ENCODE measurements around the gene ABCD2.

ABCD2 gene

DNA sequence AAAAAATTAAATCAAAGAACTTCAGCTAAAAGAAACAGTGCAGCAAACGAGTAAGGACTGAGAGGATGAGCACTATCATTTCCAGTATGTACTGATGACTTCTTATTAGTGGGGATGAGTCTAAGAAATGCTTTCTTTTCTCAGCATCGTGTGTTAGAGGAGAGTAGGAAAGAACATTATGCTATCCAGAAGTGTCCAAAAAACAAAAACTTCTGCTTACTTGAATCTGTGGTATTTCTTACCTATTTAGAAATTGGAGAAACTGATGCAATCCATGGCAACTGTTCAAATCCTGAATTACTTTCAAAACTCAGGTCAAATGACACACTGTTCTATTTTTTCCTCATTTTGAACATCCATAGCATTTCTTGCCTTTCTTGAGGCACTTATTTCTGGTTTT, 23.7 kb downstream of the ABCD2 start:
- no peak for DNase-seq (ENCODE audit: extremely low read depth, low read depth)
- TF ChIP-seq, protein P1, sequence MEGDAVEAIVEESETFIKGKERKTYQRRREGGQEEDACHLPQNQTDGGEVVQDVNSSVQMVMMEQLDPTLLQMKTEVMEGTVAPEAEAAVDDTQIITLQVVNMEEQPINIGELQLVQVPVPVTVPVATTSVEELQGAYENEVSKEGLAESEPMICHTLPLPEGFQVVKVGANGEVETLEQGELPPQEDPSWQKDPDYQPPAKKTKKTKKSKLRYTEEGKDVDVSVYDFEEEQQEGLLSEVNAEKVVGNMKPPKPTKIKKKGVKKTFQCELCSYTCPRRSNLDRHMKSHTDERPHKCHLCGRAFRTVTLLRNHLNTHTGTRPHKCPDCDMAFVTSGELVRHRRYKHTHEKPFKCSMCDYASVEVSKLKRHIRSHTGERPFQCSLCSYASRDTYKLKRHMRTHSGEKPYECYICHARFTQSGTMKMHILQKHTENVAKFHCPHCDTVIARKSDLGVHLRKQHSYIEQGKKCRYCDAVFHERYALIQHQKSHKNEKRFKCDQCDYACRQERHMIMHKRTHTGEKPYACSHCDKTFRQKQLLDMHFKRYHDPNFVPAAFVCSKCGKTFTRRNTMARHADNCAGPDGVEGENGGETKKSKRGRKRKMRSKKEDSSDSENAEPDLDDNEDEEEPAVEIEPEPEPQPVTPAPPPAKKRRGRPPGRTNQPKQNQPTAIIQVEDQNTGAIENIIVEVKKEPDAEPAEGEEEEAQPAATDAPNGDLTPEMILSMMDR (IDR thresholded peaks at IDR 0.05; ENCODE audit: low read depth, low read length) = no peak

DNA sequence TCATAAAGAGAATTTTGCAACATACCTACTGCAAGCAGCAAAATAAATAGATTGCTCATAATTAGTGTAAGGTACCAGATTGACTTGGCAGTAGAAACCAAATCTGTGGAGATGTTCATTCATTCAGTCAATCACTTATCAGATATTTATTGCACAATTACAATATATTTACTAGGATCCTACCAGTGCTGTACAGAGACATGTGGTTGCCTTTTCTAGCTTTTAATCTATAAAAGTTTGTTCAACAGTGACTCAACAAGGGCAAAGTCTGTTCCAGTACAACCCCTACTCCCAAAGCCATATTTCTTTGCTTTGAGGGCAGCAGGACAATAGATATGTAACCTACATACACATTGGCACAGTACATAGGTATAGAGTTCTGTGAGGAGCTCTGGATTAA, 27.3 kb downstream of the ABCD2 start:
- TF ChIP-seq, protein P1 (IDR thresholded peaks at IDR 0.05; ENCODE audit: low read depth, low read length) = no peak

DNA sequence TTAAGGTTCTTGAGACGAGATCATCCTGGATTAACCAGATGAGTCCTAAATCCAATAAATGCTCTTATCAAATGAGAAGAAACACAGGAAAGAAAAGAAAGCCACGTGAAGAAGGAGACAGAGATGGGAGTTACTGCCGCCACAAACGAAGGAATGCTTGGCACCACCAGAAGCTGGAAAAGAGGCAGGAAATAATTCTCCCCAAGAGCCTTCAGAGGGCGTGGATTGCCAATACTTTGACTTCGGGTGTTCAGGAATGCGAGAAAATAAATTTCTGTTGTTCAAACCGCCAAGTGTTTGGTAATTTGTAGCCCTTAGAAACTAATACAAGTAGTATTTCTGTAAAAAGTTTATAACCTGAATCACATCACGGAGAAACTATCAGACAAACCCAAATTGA, 31.3 kb downstream of the ABCD2 start:
- TF ChIP-seq, protein P1 (IDR thresholded peaks at IDR 0.05; ENCODE audit: low read depth, low read length) = no peak
- no peak for DNase-seq (ENCODE audit: extremely low read depth, low read depth)

More for the DNA sequence above, 27.3 kb downstream of the ABCD2 start:
- DNase-seq (ENCODE audit: extremely low read depth, low read depth) = no peak

DNA sequence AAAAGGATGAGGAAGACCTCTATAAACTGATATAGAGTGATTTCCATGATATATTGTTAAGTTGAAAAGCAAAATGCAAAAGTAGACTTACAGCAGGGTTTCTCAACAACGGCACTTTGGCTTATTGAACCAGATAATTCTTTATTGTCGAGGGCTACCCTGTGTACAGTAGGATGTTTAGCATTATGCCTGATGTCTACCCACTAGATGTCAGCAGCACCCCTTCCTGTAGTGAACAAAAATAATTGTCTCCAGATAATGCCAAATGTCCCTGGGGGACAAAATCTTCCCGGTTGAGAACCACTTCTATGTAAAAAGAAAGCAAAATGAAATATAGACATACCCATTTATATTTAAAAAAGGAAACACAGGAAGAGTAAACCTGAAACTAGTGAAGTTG, 32.4 kb downstream of the ABCD2 start:
- no peak for DNase-seq (ENCODE audit: extremely low read depth, low read depth)
- TF ChIP-seq, protein P1 (IDR thresholded peaks at IDR 0.05; ENCODE audit: low read depth, low read length) = peak; percentile 6; the same call in 1 of the 2 replicates

DNA sequence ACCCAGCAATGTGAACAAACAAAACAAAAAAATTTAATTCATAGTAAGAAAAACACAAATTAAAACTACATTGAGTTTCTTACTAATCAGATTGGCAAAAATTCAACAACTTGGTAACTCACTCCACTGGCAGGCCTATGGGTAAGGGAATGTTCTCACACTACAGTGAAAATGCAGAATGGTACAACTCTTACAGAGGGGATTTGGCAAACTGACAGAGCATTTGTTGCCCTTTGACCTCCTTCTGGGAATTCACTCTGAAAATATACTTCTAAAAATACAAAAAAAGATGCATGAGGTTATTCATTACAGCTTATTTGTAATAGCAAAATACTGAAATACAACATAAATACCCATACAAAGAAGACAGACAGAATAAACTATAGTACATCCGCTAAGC, 32.8 kb downstream of the ABCD2 start:
- TF ChIP-seq, protein P1 (IDR thresholded peaks at IDR 0.05; ENCODE audit: low read depth, low read length) = no peak
- no peak for DNase-seq (ENCODE audit: extremely low read depth, low read depth)

DNA sequence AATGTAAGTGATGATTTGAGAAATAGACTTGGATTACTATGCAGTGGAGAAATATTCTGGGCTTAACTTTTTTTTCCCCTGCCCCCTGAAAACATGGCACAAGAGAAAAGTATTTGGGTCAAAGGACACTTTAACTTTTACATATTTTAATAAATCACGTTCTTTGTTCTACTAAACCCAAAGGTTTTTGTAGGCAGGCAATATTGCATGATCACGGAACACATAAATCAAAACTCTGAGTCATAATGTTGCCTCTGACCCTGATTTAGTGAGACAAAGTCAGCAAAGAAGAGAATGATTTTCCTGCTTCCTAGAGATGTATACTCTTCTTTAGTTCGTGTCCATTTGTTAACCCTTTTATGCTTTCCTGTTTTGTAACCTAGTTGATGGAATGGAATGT, 38.0 kb downstream of the ABCD2 start:
- TF ChIP-seq, protein P1 (IDR thresholded peaks at IDR 0.05; ENCODE audit: low read depth, low read length) = no peak
- no peak for DNase-seq (ENCODE audit: extremely low read depth, low read depth)

DNA sequence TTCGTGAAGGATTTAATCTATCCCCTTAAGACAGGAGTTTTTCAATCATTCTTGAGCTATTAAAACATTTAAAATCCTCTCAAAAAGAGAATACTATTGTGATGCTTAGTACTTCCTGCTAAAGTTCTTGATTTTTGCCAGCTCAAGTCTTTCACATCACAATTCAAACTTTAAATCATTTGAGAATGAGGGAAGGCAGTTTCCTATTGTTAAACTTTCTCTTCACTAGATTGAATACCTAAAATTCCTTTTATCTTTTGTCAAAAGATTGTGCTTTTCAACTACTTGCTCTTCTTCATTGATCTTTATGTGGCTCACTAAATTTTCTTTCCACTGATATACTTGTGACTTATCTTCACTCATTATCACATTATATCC, 44.1 kb downstream of the ABCD2 start:
- DNase-seq (ENCODE audit: extremely low read depth, low read depth) = no peak
- TF ChIP-seq, protein P1 (IDR thresholded peaks at IDR 0.05; ENCODE audit: low read depth, low read length) = no peak
